Fibroblast of lung (primary cell): ENCODE measurements around the gene EML4. TPM values are rescaled to one million over a fixed set of nuclear protein-coding genes. Genes with fewer than 3 reads are reported as not detected.

Source experiments
- DNase-seq, 2 donors: peaks; one replicate each; pipeline versions ENCODE4 v3.0.0 to v3.0.0-alpha.2; 2010; ENCODE audit warnings: low read depth in 2 of 2
- H2AFZ ChIP-seq: 2 replicates; pipeline ENCODE4 v1.5.1; 2012; ENCODE audit warnings: low read length, control low read depth, inconsistent platforms
- H3K27ac ChIP-seq: 2 replicates; pipeline ENCODE4 v1.5.1; 2011; ENCODE audit warnings: low read length, control low read depth; ENCODE audit not compliant: insufficient read depth
- H3K27me3 ChIP-seq: 2 replicates; pipeline ENCODE4 v1.5.1; 2011; ENCODE audit warnings: mild to moderate bottlenecking, low read length; ENCODE audit not compliant: control insufficient read depth, insufficient read depth
- H3K36me3 ChIP-seq: 2 replicates; pipeline ENCODE4 v1.5.1; 2011; ENCODE audit warnings: low read length; ENCODE audit not compliant: control insufficient read depth, insufficient read depth
- H3K4me1 ChIP-seq: 2 replicates; pipeline ENCODE4 v1.5.1; 2011; ENCODE audit warnings: low read length; ENCODE audit not compliant: control insufficient read depth, insufficient read depth; ENCODE audit errors: extremely low read depth
- H3K4me2 ChIP-seq: 2 replicates; pipeline ENCODE4 v1.5.1; 2011; ENCODE audit warnings: low read length, control low read depth; ENCODE audit not compliant: insufficient read depth; ENCODE audit errors: extremely low read depth
- H3K4me3 ChIP-seq, 4 experiments: fragments of 200-600 bp in 1 of 4; sonication (generic) in 1 of 4; replicated peaks in 1 of 4; 2 replicates each; pipeline ENCODE4 v1.5.1; 2011 to 2016; ENCODE audit warnings: low read length in 4 of 4, low read depth in 3 of 4, mild to moderate bottlenecking in 3 of 4, control low read depth in 2 of 4, inconsistent platforms in 1 of 4, mixed read lengths in 1 of 4; ENCODE audit not compliant: insufficient read depth in 1 of 4; ENCODE audit errors: control extremely low read depth in 1 of 4
- H3K79me2 ChIP-seq: 2 replicates; pipeline ENCODE4 v1.5.1; 2012; ENCODE audit warnings: mild to moderate bottlenecking, low read length, inconsistent platforms; ENCODE audit not compliant: control insufficient read depth, insufficient read depth
- H3K9ac ChIP-seq: 2 replicates; pipeline ENCODE4 v1.5.1; 2011; ENCODE audit warnings: mild to moderate bottlenecking, low read length, control low read depth; ENCODE audit not compliant: insufficient read depth
- H3K9me3 ChIP-seq: 2 replicates; pipeline ENCODE4 v1.5.1; 2012; ENCODE audit warnings: low read depth, low read length; ENCODE audit not compliant: control insufficient read depth, insufficient read depth
- H4K20me1 ChIP-seq: 2 replicates; pipeline ENCODE4 v1.5.1; 2011; ENCODE audit warnings: low read length; ENCODE audit not compliant: control insufficient read depth, insufficient read depth; ENCODE audit errors: extremely low read depth
- CTCF ChIP-seq, 2 donors: IDR thresholded peaks in 1 of 2; conservative IDR thresholded peaks in 1 of 2; 1 replicate in 1 of 2; 2 replicates in 1 of 2; pipeline ENCODE4 v1.5.1; 2011 to 2012; ENCODE audit warnings: low read length in 2 of 2, control low read depth in 1 of 2, inconsistent platforms in 1 of 2, low read depth in 1 of 2, mild to moderate bottlenecking in 1 of 2
- EZH2 ChIP-seq: IDR thresholded peaks from 2 replicates; pipeline ENCODE4 v1.5.1; 2012; ENCODE audit warnings: low read length, control low read depth, mild to moderate bottlenecking; ENCODE audit errors: missing control alignments
- polyA plus RNA-seq, 2 donors: library from polyadenylated mRNA; depleted of rRNA in 1 of 2; stranded (reverse) in 1 of 2; unstranded in 1 of 2; fragments of >200 nt; gene quantifications; 2 replicates each; pipeline ENCODE4 v1.2.1, GENCODE V29; 2011 to 2012; ENCODE audit warnings: missing spikeins in 1 of 2
- total RNA-seq: library from RNA; depleted of rRNA; stranded (reverse); fragments of >200 nt; gene quantifications from 2 replicates; pipeline ENCODE4 v1.2.1, GENCODE V29; 2014

The EML4 gene
- total and polyA plus RNA-seq, 2 donors (not counting 1 experiment from before 2014, with no cell fraction given), result 49.5 to 62.7 TPM

DNA sequence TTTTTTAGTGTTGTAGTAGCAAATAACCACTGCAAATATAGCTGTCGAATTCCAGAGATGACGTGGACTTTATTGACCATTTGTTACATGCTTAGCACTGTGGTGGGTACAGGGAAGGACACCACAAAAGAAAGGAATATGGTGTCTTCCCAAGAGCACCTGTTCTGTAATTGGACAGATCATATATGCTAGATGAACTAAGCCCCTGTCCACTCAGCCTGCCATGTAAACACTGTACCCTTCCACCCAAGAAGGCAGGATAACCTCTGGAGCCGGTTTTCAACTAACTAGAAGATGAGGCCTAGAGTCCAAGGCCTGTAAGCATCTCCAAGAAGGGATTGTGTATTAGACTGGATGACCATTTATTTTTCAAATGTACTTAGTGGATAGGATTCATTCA, 147.8 kb downstream of the EML4 start:
- Histone ChIP-seq H3K36me3 (peaks cover 2% of the 10 kb centered on the region), H3K9me3 (no peaks in the 10 kb centered on the region), H3K27ac (no peak overlapping the region), H3K4me1 (peaks cover 7% of the 10 kb centered on the region), H3K9ac (no peak overlapping the region), H3K27me3 (no peaks in the 10 kb centered on the region), H3K4me3 (no peak overlapping the region), H3K79me2 (no peaks in the 10 kb centered on the region), H3K4me2 (no peak overlapping the region), H2AFZ (no peak overlapping the region), H4K20me1 (no peaks in the 10 kb centered on the region)
- no peak for TF ChIP-seq CTCF (conservative IDR thresholded peaks at IDR 0.05 in 1 of 2, IDR thresholded peaks at IDR 0.05 in 1 of 2; ENCODE audit: low read depth in 1 of 2, low read length in 2 of 2)
- TF ChIP-seq EZH2, result no peak
- DNase-seq, result no peak

DNA sequence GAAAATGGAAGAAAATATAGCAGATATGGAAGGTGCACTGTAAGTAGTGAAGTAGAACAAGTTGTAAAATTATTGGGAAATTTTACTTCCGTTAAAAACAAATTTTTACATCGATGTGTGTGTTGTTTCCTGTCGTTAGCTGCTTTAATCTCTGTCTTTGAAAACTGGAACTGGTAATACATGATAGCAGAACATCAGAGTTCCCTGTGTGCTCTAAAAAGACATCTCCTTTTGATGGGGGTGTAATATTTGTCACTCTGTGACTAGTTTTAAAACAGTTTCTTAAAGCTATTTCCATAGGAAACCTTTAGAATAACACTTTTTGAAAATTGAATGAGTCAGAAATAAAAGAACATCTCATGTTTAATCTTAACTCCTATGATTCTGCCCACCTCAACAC, 148.3 kb downstream of the EML4 start:
- Histone ChIP-seq H3K4me2 (no peak overlapping the region), H3K36me3 (peaks cover 2% of the 10 kb centered on the region)

DNA sequence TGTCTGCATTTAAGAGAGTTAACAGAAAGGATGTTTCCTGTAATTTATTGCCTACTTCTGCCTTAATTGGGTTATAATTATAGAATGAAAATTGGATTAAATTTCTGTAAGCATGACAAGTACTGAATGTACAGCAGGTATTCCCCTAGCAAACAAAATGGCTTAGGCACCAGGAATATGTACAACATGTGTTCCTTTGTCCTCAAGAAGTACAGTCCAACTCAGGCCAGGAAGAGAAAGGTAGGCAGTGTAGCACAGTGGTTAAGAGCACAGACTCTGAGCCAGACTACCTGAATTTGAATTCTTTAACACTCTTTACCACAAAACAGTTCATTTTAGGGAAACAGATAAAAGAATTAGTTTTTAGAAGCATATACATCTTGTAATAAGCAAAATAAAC, 148.8 kb downstream of the EML4 start:
- no peaks in the 10 kb centered on the region for H3K79me2 ChIP-seq
- no peaks in the 10 kb centered on the region for H3K9me3 ChIP-seq
- DNase-seq, result no peak
- no peak overlapping the region for H3K27ac ChIP-seq
- no peak overlapping the region for H3K9ac ChIP-seq
- H3K27me3 ChIP-seq, result no peaks in the 10 kb centered on the region
- peaks cover 7% of the 10 kb centered on the region for H3K4me1 ChIP-seq
- H3K4me3 ChIP-seq, result no peak overlapping the region
- H4K20me1 ChIP-seq, result no peaks in the 10 kb centered on the region
- no peak overlapping the region for H3K4me2 ChIP-seq
- peaks cover 2% of the 10 kb centered on the region for H3K36me3 ChIP-seq
- TF ChIP-seq EZH2 (no peak), CTCF (conservative IDR thresholded peaks at IDR 0.05 in 1 of 2, IDR thresholded peaks at IDR 0.05 in 1 of 2; ENCODE audit: low read depth in 1 of 2, low read length in 2 of 2) (no peak)
- no peak overlapping the region for H2AFZ ChIP-seq

More for the DNA sequence above, 148.3 kb downstream of the EML4 start:
- Histone ChIP-seq H2AFZ (no peak overlapping the region), H3K4me3 (no peak overlapping the region), H3K9ac (no peak overlapping the region), H3K27me3 (no peaks in the 10 kb centered on the region), H3K9me3 (no peaks in the 10 kb centered on the region), H3K27ac (no peak overlapping the region), H3K79me2 (no peaks in the 10 kb centered on the region), H4K20me1 (no peaks in the 10 kb centered on the region), H3K4me1 (peaks cover 7% of the 10 kb centered on the region)
- DNase-seq, result no peak
- TF ChIP-seq CTCF (conservative IDR thresholded peaks at IDR 0.05 in 1 of 2, IDR thresholded peaks at IDR 0.05 in 1 of 2; ENCODE audit: low read depth in 1 of 2, low read length in 2 of 2), result no peak
- TF ChIP-seq EZH2, result no peak
